ENCODE data around the gene EDEM2.

Gene EDEM2

DNA sequence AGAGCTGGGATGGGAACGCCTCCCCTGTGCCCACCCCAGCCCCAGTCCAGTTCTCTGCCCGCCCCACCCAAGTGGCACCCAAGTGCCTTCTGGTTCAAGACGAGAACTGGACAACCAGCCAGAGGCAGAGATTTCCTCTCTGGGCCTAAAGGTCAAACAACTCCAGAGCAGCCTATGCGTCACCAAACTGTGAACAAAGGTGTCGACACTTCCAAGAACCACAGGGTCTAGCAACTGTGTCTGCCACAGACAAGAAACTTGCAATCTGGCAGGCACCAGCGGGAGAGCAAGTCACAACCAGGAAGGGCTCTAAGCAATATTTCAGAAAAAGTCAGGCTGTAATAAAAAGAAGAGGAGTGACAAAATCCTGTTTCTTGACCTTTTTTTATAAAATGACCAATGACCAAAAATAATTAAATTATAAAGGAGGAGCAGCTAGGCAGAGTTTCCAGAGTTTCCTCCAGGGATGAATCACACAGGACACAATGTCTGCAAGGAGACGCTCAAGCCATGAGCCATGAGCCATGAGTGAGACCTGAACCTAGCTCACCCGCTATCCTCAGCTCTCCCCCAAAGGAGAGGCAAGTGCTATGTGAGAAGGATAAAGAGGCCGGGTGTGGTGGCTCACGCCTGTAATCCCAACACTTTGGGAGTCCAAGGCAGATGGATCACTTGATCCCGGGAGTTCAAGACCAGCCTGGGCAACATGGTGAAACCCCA lies 11.1 kb downstream of the EDEM2 start:
- no peaks in the 10 kb centered on the region for H3K9me3 ChIP-seq (ENCODE audit: low read depth, low read length)
- H3K9ac ChIP-seq (ENCODE audit: insufficient read length) = no peak overlapping the region
- H3K4me3 ChIP-seq = no peak overlapping the region
- no peak for DNase-seq (ENCODE audit: low read depth, low spot score)
- TF ChIP-seq EZH2 (IDR thresholded peaks at IDR 0.05) (no peak), FOXP2 (optimal IDR thresholded peaks at IDR 0.05; ENCODE audit: control extremely low read depth, extremely low read length, insufficient read depth) (no peak), POLR2AphosphoS5 (IDR thresholded peaks at IDR 0.05; ENCODE audit: borderline replicate concordance, low read depth, low read length) (no peak)
- H3K36me3 ChIP-seq (ENCODE audit: insufficient read depth, low read length) = peaks cover 10% of the 10 kb centered on the region; the same call in 1 of the 2 replicates
- H3K27ac ChIP-seq = no peak overlapping the region

DNA sequence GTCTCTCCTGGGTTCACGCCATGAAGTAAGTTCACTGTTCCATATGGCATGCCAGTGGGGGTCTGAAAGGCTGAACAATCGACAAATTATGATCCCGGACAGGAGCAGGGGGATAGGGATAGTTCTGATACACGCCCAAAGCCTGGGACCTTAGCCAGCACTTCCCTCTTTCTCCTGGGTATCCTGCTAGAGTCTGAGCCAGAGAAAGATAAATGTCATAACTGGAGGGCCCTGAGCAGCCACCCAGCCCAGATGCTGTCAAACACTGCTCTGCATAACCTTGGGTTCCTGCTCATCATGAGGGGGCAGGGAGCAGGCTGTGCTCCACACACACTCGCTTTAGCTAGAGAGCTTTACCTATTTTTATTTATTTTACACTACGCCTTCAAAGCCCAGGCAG lies 12.3 kb downstream of the EDEM2 start:
- H3K27ac ChIP-seq = no peak overlapping the region
- H3K9me3 ChIP-seq (ENCODE audit: low read depth, low read length) = no peaks in the 10 kb centered on the region
- H3K4me3 ChIP-seq = no peak overlapping the region
- no peak for TF ChIP-seq FOXP2 (optimal IDR thresholded peaks at IDR 0.05; ENCODE audit: control extremely low read depth, extremely low read length, insufficient read depth)
- TF ChIP-seq POLR2AphosphoS5 (IDR thresholded peaks at IDR 0.05; ENCODE audit: borderline replicate concordance, low read depth, low read length) = no peak
- TF ChIP-seq EZH2 (IDR thresholded peaks at IDR 0.05) = no peak
- H3K36me3 ChIP-seq (ENCODE audit: insufficient read depth, low read length) = peaks cover 10% of the 10 kb centered on the region; the same call in 1 of the 2 replicates
- H3K9ac ChIP-seq (ENCODE audit: insufficient read length) = no peak overlapping the region
- no peak for DNase-seq (ENCODE audit: low read depth, low spot score)

DNA sequence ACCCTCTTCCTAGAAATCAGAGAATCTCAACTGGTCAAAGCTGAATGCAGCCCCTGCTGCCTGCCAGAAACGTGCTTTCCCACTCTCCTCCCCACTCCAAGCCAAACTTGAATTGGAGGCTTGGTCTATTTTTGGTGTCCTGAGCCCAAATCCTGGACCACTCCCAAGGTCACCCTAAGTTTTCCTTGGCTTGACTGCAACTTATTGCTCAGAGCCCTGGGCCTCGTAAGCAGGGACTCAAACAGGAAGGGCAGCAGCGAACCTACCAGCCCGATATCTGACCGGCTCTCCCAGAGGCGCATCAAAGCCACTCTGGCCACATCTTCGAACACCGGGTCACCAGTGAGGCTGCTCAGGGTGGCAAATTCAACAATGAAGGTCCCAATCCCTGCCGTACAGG lies 12.7 kb downstream of the EDEM2 start:
- Histone ChIP-seq H3K9ac (ENCODE audit: insufficient read length) (no peak overlapping the region), H3K9me3 (ENCODE audit: low read depth, low read length) (no peaks in the 10 kb centered on the region), H3K4me3 (no peak overlapping the region), H3K27ac (no peak overlapping the region), H3K36me3 (ENCODE audit: insufficient read depth, low read length) (peaks cover 10% of the 10 kb centered on the region; the same call in 1 of the 2 replicates)
- no peak for DNase-seq (ENCODE audit: low read depth, low spot score)
- TF ChIP-seq EZH2 (IDR thresholded peaks at IDR 0.05) (no peak), FOXP2 (optimal IDR thresholded peaks at IDR 0.05; ENCODE audit: control extremely low read depth, extremely low read length, insufficient read depth) (no peak), POLR2AphosphoS5 (IDR thresholded peaks at IDR 0.05; ENCODE audit: borderline replicate concordance, low read depth, low read length) (no peak)

DNA sequence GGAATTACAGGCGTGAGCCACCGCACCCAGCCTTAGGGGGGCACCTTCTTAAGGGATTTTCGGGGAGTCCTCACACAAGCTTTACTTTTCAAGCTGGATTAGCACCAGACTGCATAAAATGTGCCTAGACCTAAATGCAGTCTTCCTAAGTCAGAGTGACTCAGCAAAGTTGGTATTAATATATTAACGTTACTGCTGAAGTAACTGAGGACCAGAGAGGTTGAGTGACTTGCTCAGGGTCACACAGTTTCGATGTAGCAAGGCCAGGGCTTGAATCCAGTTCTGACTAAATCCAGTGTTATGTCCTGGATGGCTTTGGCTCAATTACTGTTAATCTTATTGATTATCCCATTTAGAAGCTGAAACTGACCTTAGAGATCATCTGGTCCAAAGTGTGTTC lies 13.4 kb downstream of the EDEM2 start:
- Histone ChIP-seq H3K9me3 (ENCODE audit: low read depth, low read length) (no peaks in the 10 kb centered on the region), H3K4me3 (no peak overlapping the region), H3K36me3 (ENCODE audit: insufficient read depth, low read length) (peaks cover 10% of the 10 kb centered on the region; the same call in 1 of the 2 replicates), H3K9ac (ENCODE audit: insufficient read length) (no peak overlapping the region), H3K27ac (no peak overlapping the region)
- no peak for DNase-seq (ENCODE audit: low read depth, low spot score)
- no peak for TF ChIP-seq POLR2AphosphoS5 (IDR thresholded peaks at IDR 0.05; ENCODE audit: borderline replicate concordance, low read depth, low read length)
- no peak for TF ChIP-seq FOXP2 (optimal IDR thresholded peaks at IDR 0.05; ENCODE audit: control extremely low read depth, extremely low read length, insufficient read depth)
- no peak for TF ChIP-seq EZH2 (IDR thresholded peaks at IDR 0.05)

DNA sequence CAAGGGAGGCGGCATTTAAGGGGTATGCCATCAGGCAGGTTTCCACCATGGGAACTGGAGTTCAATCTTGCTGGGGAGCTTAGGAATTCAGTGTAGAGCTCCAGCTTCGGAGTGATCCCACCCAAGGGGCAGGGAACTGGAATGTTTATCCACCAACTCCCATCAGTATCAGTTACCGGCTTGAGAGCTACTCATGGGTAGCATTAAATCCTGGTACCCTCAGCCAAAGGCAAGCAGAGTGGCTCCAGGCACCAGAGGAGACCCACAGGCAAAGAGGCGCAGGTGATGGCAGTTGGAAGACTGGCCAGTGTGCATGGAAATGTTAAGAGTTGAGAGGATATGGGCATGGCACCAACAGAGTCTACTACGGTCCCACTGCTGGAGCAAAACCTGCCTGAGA lies 14.1 kb downstream of the EDEM2 start:
- Histone ChIP-seq H3K36me3 (ENCODE audit: insufficient read depth, low read length) (peaks cover 9% of the 10 kb centered on the region; the same call in 1 of the 2 replicates), H3K27ac (no peak overlapping the region), H3K9ac (ENCODE audit: insufficient read length) (no peak overlapping the region), H3K4me3 (no peak overlapping the region), H3K9me3 (ENCODE audit: low read depth, low read length) (no peaks in the 10 kb centered on the region)
- TF ChIP-seq FOXP2 (optimal IDR thresholded peaks at IDR 0.05; ENCODE audit: control extremely low read depth, extremely low read length, insufficient read depth) = no peak
- no peak for TF ChIP-seq EZH2 (IDR thresholded peaks at IDR 0.05)
- no peak for TF ChIP-seq POLR2AphosphoS5 (IDR thresholded peaks at IDR 0.05; ENCODE audit: borderline replicate concordance, low read depth, low read length)
- DNase-seq (ENCODE audit: low read depth, low spot score) = no peak

DNA sequence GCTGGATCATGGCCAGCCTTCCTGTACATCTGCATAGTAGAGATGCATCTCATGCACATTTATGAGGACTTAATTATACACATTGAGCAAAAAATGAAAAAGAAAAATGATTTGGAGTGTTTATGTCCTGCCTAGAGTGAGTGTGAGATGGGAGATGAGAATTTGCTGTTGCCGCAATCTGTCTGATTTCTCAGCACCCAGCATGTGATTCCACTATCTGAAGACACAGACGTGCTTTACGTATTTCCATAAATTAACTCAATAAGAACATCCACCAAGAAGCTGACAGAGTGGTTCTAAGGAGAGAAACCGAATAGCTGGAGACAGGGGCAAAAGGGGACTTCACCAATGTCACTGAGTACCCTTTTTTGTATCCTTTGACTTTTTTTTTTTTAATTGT lies 15.2 kb downstream of the EDEM2 start:
- TF ChIP-seq FOXP2 (optimal IDR thresholded peaks at IDR 0.05; ENCODE audit: control extremely low read depth, extremely low read length, insufficient read depth) (no peak), EZH2 (IDR thresholded peaks at IDR 0.05) (no peak), POLR2AphosphoS5 (IDR thresholded peaks at IDR 0.05; ENCODE audit: borderline replicate concordance, low read depth, low read length) (no peak)
- DNase-seq (ENCODE audit: low read depth, low spot score) = no peak
- Histone ChIP-seq H3K9me3 (ENCODE audit: low read depth, low read length) (no peaks in the 10 kb centered on the region), H3K36me3 (ENCODE audit: insufficient read depth, low read length) (peaks cover 3% of the 10 kb centered on the region; the same call in 1 of the 2 replicates), H3K9ac (ENCODE audit: insufficient read length) (no peak overlapping the region), H3K4me3 (no peak overlapping the region), H3K27ac (no peak overlapping the region)

DNA sequence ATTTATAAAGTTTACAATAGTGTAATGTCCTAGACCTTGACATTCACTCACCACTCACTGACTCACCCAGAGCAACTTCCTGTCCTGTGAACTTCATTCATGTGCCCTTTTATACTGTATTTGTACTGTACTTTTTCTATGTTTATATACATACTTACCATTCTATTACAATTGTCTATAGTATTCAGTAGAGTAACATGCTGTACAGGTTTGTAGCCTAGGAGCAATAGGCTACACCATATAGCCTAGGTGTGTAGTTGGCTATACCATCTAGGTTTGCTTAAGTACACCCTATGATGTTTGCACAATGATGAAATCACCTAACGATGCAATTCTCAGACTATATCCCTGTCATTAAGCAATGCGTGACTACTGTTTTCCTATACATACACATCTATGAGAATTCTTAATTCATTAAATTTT lies 17.5 kb downstream of the EDEM2 start:
- H3K4me3 ChIP-seq = no peak overlapping the region
- H3K27ac ChIP-seq = no peak overlapping the region
- no peak overlapping the region for H3K9ac ChIP-seq (ENCODE audit: insufficient read length)
- no peak for DNase-seq (ENCODE audit: low read depth, low spot score)
- no peaks in the 10 kb centered on the region for H3K9me3 ChIP-seq (ENCODE audit: low read depth, low read length)
- peaks cover 3% of the 10 kb centered on the region; the same call in 1 of the 2 replicates for H3K36me3 ChIP-seq (ENCODE audit: insufficient read depth, low read length)
- TF ChIP-seq EZH2 (IDR thresholded peaks at IDR 0.05) (no peak), FOXP2 (optimal IDR thresholded peaks at IDR 0.05; ENCODE audit: control extremely low read depth, extremely low read length, insufficient read depth) (no peak), POLR2AphosphoS5 (IDR thresholded peaks at IDR 0.05; ENCODE audit: borderline replicate concordance, low read depth, low read length) (no peak)

DNA sequence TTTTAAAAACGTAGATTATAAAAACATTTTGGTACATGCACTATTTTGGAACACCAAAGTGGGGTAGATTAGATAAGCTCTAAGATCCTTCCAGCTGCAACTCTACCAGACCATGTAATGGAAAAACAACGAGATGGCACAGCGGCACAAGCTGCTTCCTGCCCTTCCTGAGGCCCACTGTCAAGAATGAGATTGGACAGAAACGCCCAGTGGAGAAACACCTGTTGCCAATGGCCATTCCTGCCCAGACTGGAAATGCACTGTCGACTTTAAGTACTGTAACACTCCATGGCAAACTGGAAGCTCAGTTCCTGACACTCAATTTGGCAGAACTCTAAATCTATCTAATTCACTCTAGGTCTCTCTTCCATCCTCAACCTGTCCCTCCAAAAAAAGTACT lies 21.4 kb downstream of the EDEM2 start:
- no peak overlapping the region for H3K27ac ChIP-seq
- no peaks in the 10 kb centered on the region for H3K9me3 ChIP-seq (ENCODE audit: low read depth, low read length)
- TF ChIP-seq POLR2AphosphoS5 (IDR thresholded peaks at IDR 0.05; ENCODE audit: borderline replicate concordance, low read depth, low read length) (no peak), EZH2 (IDR thresholded peaks at IDR 0.05) (no peak), FOXP2 (optimal IDR thresholded peaks at IDR 0.05; ENCODE audit: control extremely low read depth, extremely low read length, insufficient read depth) (no peak)
- no peak overlapping the region for H3K4me3 ChIP-seq
- H3K36me3 ChIP-seq (ENCODE audit: insufficient read depth, low read length) = peaks cover 6% of the 10 kb centered on the region; the same call in 1 of the 2 replicates
- DNase-seq (ENCODE audit: low read depth, low spot score) = no peak
- no peak overlapping the region for H3K9ac ChIP-seq (ENCODE audit: insufficient read length)
